IPS-NIHi11 (cell line): ENCODE results near the gene YARS1.
"Not testable (repeated sequence)": the region's sequence is repeated elsewhere in the genome, so short reads cannot be mapped to it uniquely, and the experiment has no call there.

Source experiments
- DNase-seq: peaks from one replicate; pipeline ENCODE4 v3.0.0; 2012; ENCODE audit warnings: mixed read lengths, low spot score

Gene YARS1

GRCh38 chr1:32817815-32818786, 943 bp upstream of the YARS1 start:
- peak; percentile 84 for DNase-seq

- peak; percentile 25 for DNase-seq
These were observed 441 bp downstream of the YARS1 start for GRCh38 chr1:32816676-32817158.

GRCh38 chr1:32813941-32814739, 3.0 kb downstream of the YARS1 start:
- DNase-seq = no peak

DNA sequence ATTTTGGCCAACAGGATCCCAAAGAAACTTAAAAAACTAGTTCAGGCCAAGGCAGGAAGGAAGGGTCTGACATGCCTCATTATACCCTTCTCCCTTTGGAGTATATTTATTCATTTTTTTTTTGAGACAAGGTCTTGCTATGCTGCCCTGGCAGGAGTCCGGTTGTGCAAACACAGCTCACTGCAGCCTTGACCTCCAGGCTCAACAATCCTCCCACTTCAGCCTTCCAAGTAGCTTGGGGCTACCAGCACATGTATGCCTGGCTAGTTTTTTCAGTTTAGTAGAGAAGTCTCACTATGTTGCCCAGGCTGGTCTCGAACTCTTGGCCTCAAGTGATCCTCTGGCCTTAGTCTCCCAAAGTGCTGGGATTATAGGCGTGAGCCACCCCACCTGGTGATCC, 5.2 kb downstream of the YARS1 start:
- DNase-seq = no peak

DNA sequence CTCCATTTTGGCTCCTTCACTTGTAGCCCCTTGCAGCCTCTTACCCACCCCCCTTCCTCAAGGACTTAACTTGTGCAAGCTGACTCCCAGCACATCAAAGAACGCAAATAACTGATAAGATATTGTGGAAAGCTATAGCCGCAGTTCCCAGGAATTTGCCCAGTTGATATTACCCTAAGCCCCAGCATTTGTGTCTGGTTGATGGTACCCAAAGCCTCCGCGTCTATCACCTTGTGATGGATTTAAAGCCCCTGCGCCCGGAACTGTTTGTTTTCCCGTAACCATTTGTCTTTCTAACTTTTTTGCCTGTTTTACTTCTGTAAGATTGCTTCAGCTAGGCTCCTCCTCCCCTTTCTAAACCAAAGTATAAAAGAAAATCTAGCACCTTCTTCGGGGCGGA, 5.9 kb downstream of the YARS1 start:
- no peak for DNase-seq

DNA sequence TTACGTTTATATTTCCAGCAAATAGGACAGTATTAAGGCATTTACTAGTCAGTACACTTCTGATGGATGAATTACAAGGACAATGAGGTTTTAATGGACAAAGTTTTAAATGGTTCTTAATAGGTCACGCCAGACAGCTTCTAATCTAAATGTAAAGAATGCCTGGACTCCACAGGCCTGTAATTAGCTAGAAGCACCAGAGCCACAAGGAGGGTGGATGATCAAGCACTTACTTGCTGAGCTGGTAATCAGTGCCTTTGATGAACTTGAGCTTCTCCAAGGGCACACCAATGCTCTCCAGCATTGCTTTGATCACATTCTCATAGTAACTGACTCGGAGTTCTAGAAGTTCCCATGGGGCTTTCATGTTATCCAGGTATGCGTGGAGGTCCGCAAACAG, 6.8 kb downstream of the YARS1 start:
- DNase-seq = no peak

DNA sequence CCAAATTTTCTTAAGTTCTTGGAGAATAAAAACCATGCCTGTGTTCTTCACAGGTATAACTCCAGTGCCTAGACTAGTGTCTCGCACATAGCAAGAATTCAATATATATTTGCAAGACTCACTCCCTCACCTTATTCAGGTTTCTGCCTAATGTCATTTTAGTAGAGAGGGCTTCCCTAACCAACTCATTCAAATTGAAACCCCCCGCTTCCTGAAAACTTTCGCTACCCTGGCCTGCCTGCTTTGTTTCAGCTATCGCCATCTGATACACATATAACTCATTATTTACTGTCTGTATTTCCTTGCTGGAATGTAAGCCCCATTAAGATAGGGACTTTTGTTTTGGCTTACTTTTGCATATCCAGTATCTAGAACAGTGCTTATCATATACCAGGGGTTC, 8.6 kb downstream of the YARS1 start:
- DNase-seq = no peak

DNA sequence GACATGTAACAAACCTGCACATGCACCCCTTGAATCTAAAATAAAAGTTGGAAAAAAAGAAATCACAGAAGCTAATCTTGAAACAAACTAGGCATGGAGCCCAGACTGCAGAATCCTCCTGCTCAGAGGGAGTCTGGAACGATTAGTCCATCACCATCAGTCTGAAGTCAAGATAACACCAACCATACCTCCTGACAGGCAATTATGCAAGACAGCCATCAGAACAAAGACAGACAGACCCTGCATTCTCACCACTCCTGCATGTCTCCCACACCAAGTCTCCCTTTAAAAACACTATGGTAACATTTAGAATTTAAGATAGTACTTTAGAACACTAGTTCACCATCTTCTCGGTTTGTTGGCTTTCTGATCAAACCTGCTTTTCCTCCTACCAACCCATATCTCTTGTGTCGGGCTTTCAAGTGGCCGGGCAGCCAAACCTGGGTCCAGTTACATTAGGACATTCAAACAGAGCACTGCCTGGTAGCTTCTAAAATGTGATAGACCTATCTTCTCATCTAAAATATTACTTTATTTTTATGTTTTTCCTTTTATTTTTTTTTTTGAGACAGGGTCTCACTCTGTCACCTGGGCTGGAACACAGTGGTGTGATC, 10.1 kb downstream of the YARS1 start:
- DNase-seq = no peak

DNA sequence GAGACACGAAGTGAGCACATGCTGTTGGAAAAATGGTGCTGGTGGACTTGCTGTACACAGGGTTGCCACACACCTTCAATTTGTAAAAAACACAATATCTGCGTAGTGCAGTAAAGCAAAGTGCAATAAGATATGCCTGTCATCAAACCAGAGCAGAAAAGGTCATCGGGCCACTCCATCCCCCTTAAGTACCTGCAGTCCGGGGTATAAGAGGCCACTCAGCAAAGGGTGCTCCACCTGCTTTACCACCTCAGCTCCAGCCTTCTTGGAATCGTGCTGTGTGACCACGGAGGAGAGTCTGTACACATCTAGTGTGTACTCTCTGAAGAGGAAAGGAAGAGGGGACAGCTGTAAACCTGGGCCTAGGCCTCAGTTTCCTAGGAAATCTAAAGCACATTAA, 10.9 kb downstream of the YARS1 start:
- DNase-seq = no peak

GRCh38 chr1:32804460-32804859, 12.7 kb downstream of the YARS1 start:
- not testable (repeated sequence) for DNase-seq

DNA sequence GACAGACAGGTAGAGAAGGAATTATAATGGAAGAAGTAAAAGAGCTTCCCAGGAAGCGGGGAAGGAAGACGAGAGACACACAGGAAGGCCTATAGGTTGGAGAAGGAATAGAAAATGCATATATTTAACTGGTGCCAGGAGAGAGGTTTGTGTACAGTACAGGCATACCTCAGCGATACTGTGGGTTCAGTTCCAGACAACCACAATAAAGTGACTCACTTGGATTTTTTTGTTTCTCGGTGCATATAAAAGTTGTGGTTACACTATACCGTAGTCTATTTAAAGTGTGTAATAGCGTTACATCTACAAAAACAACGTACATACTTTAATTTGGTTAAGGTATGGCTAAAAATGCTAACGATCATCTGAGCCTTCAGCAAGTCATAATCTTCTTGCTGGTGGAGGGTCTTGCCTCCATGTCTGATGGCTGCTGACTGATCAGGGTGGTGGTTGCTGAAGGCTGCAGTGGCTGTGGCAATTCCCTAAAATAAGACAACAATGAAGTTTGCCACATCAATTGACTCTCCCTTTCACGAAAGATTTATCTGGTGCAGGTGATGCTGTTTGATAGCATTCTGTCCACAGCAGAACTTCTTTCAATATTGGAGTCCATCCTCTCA, 16.0 kb downstream of the YARS1 start:
- DNase-seq = no peak

DNA sequence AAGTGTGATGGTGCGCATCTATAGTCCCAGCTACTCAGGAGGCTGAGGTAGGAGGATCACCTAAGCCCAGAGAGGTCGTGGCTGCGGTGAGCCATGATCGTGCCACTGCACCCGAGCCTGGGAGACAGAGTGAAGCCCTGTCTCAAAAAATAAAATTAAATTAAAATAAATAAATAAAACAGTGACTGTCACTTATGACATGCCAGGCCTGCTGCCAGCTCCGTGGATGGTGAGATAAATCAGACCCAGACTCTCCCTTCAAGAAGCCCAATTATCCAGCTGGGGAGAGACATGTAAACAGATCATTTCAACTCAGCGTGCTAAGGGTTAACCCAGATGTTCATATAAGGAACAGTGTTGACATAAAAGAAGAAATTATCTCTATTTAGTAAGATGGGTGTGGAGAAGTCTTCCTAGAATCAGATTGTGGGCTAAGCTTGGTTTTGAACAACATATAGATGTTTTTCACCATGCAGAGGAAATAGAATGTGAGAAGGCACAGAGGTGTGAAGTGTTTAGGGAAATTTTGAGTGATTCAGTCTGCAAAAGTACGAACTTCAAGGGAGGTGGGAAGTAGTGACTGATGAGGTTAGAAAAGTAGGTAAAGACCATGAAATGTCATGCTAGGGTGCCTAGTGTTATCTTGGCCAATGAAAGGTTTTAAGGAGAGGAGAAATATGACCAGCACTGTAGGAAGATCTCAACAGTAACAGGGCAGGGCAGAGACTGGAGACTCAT, 18.3 kb downstream of the YARS1 start:
- DNase-seq = no peak

DNA sequence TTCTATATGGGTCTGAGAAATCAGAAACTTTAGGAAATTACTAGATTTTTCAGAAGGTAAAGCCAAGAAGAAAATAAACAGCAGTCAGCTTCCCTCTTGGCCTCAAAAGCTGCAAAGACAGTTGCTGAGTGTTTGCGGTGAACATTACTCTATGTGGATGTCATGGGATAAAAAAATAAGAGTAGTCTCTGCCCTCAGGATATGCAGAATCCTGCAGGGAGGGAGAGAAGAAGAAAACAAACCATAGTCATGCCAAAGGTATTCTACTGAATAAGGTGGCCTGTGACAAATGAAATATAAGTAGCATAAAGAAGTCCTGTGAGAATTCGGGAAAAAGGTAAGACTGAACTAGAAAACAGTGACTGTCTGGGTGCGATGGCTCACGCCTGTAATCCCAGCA, 19.0 kb downstream of the YARS1 start:
- DNase-seq = no peak

GRCh38 chr1:32797456-32797855, 19.7 kb downstream of the YARS1 start:
- DNase-seq = no peak

GRCh38 chr1:32795763-32796162, 21.4 kb downstream of the YARS1 start:
- DNase-seq = not testable (repeated sequence)

DNA sequence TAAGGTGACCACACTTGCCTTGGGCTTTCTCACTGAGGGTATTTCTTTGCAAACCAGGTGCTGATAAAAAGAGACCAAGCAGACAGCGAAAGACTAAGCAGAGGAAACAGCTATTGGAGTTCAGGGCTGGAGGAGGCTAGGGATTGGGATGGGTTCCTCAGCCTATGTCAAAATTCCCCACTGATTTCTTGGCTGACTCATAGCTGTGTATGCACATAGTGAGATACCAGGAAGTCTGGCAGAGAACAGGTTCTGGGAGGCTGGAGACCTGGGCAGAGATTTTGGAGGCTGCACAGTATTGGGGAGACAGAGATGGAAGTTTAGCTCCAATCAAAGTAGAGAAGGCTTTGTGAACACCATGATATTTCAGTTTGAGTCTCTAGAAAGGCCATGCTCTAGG, 25.3 kb downstream of the YARS1 start:
- DNase-seq = no peak

DNA sequence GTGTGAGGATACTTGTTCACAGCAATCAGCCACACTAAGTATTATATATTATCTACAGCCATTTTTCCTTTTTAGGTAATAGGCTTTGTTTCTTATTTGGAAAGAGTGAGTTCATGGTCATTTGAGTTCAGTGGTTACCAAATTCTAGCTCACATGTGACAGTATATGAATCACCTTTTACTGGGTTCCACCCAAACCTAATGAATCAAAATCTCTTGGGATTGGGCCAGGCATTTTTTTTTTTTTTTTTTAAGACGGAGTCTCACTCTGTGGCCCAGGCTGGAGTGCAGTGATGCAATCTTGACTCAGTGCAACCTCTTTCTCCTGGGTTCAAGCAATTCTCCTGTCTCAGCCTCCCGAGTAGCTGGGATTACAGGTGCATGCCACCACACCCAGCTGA, 27.8 kb downstream of the YARS1 start:
- DNase-seq = not testable (repeated sequence)

- DNase-seq = no peak
These were observed 30.3 kb downstream of the YARS1 start for GRCh38 chr1:32786856-32787255.

DNA sequence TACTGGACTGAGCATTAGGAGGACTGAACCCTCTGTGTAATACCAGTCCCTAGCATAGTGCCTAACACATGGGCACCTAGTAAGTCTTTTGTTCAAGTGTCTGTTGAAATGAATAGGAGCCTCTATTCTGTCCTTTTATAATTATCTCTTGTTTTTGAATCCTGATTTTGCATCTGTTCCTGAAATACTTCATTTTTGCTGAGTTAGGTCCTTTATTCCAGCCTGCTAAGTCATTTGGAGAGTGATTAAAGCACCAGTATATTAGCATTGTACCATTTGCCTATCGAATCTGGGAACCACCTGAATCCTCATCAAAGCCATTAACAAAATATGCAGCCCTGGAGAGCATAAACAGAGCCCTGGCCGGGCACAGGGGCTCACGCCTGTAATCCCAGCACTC, 32.3 kb downstream of the YARS1 start:
- no peak for DNase-seq

DNA sequence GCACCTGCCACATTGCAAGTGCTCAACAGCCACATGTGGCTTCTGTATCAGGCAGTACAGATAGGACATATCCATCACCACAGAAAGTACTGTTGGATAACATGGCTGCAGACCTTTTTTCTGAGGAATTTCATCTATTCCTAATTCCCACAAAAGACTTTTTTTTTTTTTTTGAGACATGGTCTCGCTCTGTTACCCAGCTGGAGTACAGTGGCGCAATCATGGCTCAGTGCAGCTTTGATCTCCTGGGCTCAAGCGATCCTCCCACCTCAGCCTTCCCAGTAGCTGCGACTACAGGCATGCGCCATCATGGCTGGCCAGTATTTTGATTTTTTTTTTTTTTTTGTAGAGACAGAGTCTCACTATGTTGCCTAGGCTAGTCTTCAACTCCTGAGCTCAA, 33.3 kb downstream of the YARS1 start:
- no peak for DNase-seq

- DNase-seq = no peak
These were observed 35.1 kb downstream of the YARS1 start for GRCh38 chr1:32782086-32782485.
